ENCODE results near the gene SPRYD7.

The SPRYD7 gene

DNA sequence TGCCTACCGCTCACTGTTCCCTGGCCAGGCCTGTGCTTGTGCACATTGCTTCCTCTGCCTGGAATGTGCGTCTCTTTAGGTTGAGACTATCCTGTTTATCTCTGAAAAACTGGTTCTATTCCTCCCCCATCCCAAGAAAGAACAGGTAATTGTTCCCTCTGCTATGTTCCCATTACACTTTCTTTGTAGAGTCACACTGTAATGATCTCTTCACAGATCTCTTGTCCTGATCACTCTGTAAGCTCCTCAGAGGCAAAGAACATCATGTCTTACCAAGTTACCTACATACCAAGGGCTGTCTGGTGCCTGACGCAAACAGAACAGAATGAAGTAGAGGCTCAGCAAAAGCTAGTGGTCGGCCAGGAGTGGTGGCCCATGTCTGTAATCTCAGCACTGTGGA, 40.3 kb downstream of the SPRYD7 start:
- DNase-seq (ENCODE audit: low spot score): no peak
- in situ Hi-C loops (cut with MboI; ENCODE audit: low sequenced_read_pairs, unreplicated experiment): no loop called here
- TF ChIP-seq, protein P1, sequence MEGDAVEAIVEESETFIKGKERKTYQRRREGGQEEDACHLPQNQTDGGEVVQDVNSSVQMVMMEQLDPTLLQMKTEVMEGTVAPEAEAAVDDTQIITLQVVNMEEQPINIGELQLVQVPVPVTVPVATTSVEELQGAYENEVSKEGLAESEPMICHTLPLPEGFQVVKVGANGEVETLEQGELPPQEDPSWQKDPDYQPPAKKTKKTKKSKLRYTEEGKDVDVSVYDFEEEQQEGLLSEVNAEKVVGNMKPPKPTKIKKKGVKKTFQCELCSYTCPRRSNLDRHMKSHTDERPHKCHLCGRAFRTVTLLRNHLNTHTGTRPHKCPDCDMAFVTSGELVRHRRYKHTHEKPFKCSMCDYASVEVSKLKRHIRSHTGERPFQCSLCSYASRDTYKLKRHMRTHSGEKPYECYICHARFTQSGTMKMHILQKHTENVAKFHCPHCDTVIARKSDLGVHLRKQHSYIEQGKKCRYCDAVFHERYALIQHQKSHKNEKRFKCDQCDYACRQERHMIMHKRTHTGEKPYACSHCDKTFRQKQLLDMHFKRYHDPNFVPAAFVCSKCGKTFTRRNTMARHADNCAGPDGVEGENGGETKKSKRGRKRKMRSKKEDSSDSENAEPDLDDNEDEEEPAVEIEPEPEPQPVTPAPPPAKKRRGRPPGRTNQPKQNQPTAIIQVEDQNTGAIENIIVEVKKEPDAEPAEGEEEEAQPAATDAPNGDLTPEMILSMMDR (IDR thresholded peaks at IDR 0.05; ENCODE audit: borderline replicate concordance, control extremely low read depth, extremely low read depth, insufficient read depth, missing control alignments): no peak

- in situ Hi-C loops (cut with MboI; ENCODE audit: low sequenced_read_pairs, unreplicated experiment): no loop called here
- TF ChIP-seq, protein P1 (IDR thresholded peaks at IDR 0.05; ENCODE audit: borderline replicate concordance, control extremely low read depth, extremely low read depth, insufficient read depth, missing control alignments): no peak
- DNase-seq (ENCODE audit: low spot score): no peak
Observed at GRCh38 chr13:49893591-49893990, 42.5 kb downstream of the SPRYD7 start.

DNA sequence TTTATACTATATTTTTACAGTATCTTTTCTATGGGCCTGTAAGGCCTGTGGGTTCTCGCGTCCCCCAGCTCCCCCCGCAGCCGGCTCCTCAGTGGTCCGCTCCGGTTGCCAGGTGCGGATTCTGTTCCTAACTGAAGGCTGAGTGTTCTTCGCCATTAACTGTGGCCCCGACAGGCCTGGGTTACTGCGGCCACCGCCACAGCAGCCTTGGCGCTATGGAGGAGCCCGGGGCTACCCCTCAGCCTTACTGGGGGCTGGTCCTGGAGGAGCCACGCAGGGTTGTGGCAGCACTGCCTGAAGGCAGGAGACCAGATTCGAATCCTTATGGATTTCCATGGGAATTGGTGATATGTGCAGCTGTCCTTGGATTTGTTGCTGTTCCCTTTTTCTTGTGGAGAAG, 45.8 kb downstream of the SPRYD7 start:
- no peak for DNase-seq (ENCODE audit: low spot score)
- in situ Hi-C loops (cut with MboI; ENCODE audit: low sequenced_read_pairs, unreplicated experiment): no loop called here
- TF ChIP-seq, protein P1 (IDR thresholded peaks at IDR 0.05; ENCODE audit: borderline replicate concordance, control extremely low read depth, extremely low read depth, insufficient read depth, missing control alignments): no peak

DNA sequence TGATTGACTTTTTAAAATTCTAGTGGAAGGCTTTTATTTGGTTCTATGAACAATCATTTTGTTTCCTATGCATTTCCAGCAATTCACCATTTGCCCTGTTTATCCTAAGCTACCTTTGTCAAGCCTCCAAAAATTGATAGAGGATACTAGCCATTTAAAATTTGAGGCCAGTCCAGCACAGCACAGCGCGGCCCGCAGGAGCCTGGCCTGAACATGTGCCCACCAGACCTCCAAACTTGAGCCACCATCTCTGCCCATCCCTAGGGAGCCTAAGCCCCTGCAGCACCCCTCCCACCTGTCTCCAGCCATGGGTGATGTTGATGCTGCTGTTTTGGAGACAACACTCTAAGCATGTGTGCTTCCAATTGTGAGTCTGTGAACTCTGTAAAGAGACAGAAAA, 57.5 kb downstream of the SPRYD7 start:
- TF ChIP-seq, protein P1 (IDR thresholded peaks at IDR 0.05; ENCODE audit: borderline replicate concordance, control extremely low read depth, extremely low read depth, insufficient read depth, missing control alignments): no peak
- DNase-seq (ENCODE audit: low spot score): no peak
- in situ Hi-C loops (cut with MboI; ENCODE audit: low sequenced_read_pairs, unreplicated experiment): no loop called here

GRCh38 chr13:49877629-49878218, 58.4 kb downstream of the SPRYD7 start:
- in situ Hi-C loops (cut with MboI; ENCODE audit: low sequenced_read_pairs, unreplicated experiment): no loop called here
- TF ChIP-seq, protein P1 (IDR thresholded peaks at IDR 0.05; ENCODE audit: borderline replicate concordance, control extremely low read depth, extremely low read depth, insufficient read depth, missing control alignments): no peak
- DNase-seq (ENCODE audit: low spot score): no peak

DNA sequence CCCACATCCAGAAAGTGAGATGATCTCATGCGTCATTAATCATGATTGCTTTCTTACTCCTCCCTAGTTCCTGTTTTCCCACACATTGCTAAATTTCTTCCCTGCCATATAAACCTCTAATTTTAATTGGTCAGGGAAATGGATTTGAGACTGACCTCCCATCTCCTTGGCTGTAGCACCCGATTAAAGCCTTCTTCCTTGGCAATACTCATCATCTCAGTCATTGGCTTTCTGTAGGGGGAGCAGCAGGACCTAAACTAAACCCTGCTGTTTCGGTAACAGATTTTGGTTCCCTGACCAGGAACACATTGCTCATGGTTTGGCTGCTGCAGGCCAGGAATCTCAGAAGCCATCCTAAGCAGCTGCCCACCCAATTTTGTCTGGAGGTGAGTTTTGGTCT, 61.7 kb downstream of the SPRYD7 start:
- DNase-seq (ENCODE audit: low spot score): no peak
- TF ChIP-seq, protein P1 (IDR thresholded peaks at IDR 0.05; ENCODE audit: borderline replicate concordance, control extremely low read depth, extremely low read depth, insufficient read depth, missing control alignments): no peak
- in situ Hi-C loops (cut with MboI; ENCODE audit: low sequenced_read_pairs, unreplicated experiment): no loop called here

Measured in GM13976 (cell line).